ENCODE data around the gene PTGES2.
"Not testable (repeated sequence)": the region's sequence is repeated elsewhere in the genome, so short reads cannot be mapped to it uniquely, and the experiment has no call there.

PTGES2 gene

GRCh38 chr9:128144239-128145181 is 17.0 kb upstream of the PTGES2 start:
- no peaks in the 10 kb centered on the region for H3K9me3 ChIP-seq (ENCODE audit: control insufficient read depth, low read depth, low read length)
- H3K4me3 ChIP-seq (ENCODE audit: low read length) = no peak overlapping the region
- no peak overlapping the region for H3K27ac ChIP-seq (ENCODE audit: low read length)
- no peak overlapping the region for H3K9ac ChIP-seq (ENCODE audit: low read length)
- no peaks in the 10 kb centered on the region for H3K4me1 ChIP-seq (ENCODE audit: control insufficient read depth, low read depth, low read length)
- no peaks in the 10 kb centered on the region for H3K36me3 ChIP-seq (ENCODE audit: control insufficient read depth, low read depth, low read length)
- H3K27me3 ChIP-seq (ENCODE audit: control insufficient read depth, insufficient read depth, low read length) = no peaks in the 10 kb centered on the region

DNA sequence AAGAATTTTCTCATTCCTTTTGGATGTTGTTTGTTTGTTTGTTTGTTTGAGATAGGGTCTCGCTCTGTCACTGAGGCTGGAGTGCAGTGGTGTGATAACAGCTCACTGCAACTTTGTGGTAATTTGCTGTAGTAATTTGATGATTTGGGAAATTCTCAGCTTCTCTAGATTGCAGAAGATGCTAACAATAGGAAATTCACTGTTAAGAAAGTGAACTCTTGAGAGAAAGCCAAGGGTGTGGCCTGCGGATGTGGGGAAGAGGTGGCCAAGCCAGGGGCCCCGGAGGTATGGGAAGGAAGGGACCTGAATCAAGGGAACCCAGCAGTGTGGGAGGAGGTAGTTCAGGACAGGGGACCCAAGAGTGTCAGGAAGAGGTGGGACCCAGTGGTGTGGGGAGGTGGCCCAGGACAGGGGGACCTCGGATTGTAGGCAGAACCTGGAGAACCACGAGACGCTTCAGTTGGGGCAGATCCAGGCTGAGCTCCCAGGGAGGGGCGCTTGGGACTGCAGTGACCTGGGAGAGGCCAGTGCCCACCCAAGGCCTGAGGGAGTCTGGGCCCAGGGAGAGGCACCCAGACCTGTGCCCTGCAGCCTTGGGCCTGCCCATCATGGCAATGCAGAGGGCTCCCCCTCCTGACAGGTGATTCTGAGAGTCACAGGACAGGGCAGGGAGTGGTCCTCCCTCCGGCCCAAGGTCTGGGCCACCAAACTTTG is 16.2 kb upstream of the PTGES2 start:
- no peak overlapping the region for H3K27ac ChIP-seq (ENCODE audit: low read length)
- no peaks in the 10 kb centered on the region for H3K36me3 ChIP-seq (ENCODE audit: control insufficient read depth, low read depth, low read length)
- H3K9ac ChIP-seq (ENCODE audit: low read length) = no peak overlapping the region
- no peak overlapping the region for H3K4me3 ChIP-seq (ENCODE audit: low read length)
- H3K4me1 ChIP-seq (ENCODE audit: control insufficient read depth, low read depth, low read length) = no peaks in the 10 kb centered on the region
- no peaks in the 10 kb centered on the region for H3K9me3 ChIP-seq (ENCODE audit: control insufficient read depth, low read depth, low read length)
- H3K27me3 ChIP-seq (ENCODE audit: control insufficient read depth, insufficient read depth, low read length) = no peaks in the 10 kb centered on the region

- Histone ChIP-seq H3K27me3 (ENCODE audit: control insufficient read depth, insufficient read depth, low read length) (no peaks in the 10 kb centered on the region), H3K9me3 (ENCODE audit: control insufficient read depth, low read depth, low read length) (no peaks in the 10 kb centered on the region), H3K4me3 (ENCODE audit: low read length) (no peak overlapping the region), H3K36me3 (ENCODE audit: control insufficient read depth, low read depth, low read length) (no peaks in the 10 kb centered on the region), H3K27ac (ENCODE audit: low read length) (no peak overlapping the region), H3K9ac (ENCODE audit: low read length) (no peak overlapping the region), H3K4me1 (ENCODE audit: control insufficient read depth, low read depth, low read length) (no peaks in the 10 kb centered on the region)
Measured at GRCh38 chr9:128142596-128142995, 15.1 kb upstream of the PTGES2 start.

DNA sequence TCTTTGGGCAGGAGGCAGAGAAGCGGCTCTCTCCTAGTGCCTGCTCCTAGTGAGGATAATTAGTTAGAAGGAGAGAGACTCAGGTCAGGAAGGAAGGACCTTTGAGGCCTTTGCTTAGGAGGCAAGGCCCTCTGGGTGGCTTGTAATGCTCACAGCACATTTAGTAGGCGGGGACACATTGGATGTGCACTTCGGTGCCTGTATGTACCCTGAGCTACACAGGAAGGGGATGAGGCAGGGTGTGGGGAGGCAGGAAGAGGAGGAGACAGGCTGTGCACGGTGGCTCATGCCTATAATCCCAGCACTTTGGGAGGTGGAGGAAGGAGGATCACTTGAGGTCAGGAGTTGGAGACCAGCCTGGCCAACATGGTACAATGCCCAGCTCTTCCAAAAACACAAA is 14.5 kb upstream of the PTGES2 start:
- Histone ChIP-seq H3K4me3 (ENCODE audit: low read length) (no peak overlapping the region), H3K36me3 (ENCODE audit: control insufficient read depth, low read depth, low read length) (no peaks in the 10 kb centered on the region)

DNA sequence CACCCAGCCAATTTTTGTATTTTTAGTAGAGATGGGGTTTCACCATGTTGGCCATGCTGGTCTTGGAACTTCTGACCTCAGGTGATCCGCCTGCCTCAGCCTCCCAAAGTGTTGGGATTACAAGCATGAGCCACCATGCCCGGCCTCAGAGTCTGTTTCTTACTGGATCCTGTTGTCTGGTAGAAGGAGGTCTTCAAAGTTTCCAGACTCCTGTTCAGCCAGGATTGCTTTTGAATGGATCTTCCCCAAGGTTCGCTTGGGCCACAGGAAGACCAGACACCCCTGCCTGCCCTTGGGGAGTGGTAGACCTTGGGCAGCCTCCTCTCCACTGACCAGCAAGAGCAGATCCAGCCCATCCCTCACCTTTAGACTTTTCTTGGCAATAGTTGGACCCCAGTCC is 14.1 kb upstream of the PTGES2 start:
- H3K9ac ChIP-seq (ENCODE audit: low read length) = no peak overlapping the region

More for the DNA sequence above, 14.5 kb upstream of the PTGES2 start:
- Histone ChIP-seq H3K4me1 (ENCODE audit: control insufficient read depth, low read depth, low read length) (no peaks in the 10 kb centered on the region), H3K27me3 (ENCODE audit: control insufficient read depth, insufficient read depth, low read length) (no peaks in the 10 kb centered on the region), H3K9ac (ENCODE audit: low read length) (no peak overlapping the region), H3K9me3 (ENCODE audit: control insufficient read depth, low read depth, low read length) (no peaks in the 10 kb centered on the region), H3K27ac (ENCODE audit: low read length) (no peak overlapping the region)

DNA sequence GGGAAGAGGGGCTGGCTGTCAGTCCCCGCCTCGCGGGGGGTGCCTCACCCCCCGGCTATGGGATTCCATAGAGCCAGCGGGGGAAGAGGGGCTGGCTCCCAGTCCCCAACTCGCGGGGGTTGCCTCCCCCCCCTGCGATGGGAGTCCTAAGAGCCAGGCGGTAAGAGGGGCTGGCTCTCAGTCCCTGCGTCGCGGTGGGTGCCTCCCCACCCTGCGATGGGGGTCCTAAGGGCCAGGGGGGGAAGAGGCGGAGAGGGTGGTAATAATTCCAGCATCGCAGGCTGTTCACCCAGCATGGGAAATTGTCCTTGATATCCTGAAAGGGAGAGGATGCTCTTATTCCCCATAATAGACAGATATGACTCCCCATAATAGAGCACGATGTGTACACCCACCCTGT is 12.1 kb upstream of the PTGES2 start:
- H3K27me3 ChIP-seq (ENCODE audit: control insufficient read depth, insufficient read depth, low read length) = no peaks in the 10 kb centered on the region
- no peaks in the 10 kb centered on the region for H3K9me3 ChIP-seq (ENCODE audit: control insufficient read depth, low read depth, low read length)
- H3K9ac ChIP-seq (ENCODE audit: low read length) = no peak overlapping the region
- H3K27ac ChIP-seq (ENCODE audit: low read length) = no peak overlapping the region
- H3K4me3 ChIP-seq (ENCODE audit: low read length) = no peak overlapping the region
- H3K36me3 ChIP-seq (ENCODE audit: control insufficient read depth, low read depth, low read length) = no peaks in the 10 kb centered on the region
- H3K4me1 ChIP-seq (ENCODE audit: control insufficient read depth, low read depth, low read length) = no peaks in the 10 kb centered on the region

More for the DNA sequence above, 14.1 kb upstream of the PTGES2 start:
- H3K36me3 ChIP-seq (ENCODE audit: control insufficient read depth, low read depth, low read length) = no peaks in the 10 kb centered on the region
- H3K27ac ChIP-seq (ENCODE audit: low read length) = no peak overlapping the region
- H3K9me3 ChIP-seq (ENCODE audit: control insufficient read depth, low read depth, low read length) = no peaks in the 10 kb centered on the region
- H3K4me3 ChIP-seq (ENCODE audit: low read length) = no peak overlapping the region
- H3K27me3 ChIP-seq (ENCODE audit: control insufficient read depth, insufficient read depth, low read length) = no peaks in the 10 kb centered on the region
- no peaks in the 10 kb centered on the region for H3K4me1 ChIP-seq (ENCODE audit: control insufficient read depth, low read depth, low read length)

- H3K9ac ChIP-seq (ENCODE audit: low read length) = no peak overlapping the region
- no peaks in the 10 kb centered on the region for H3K36me3 ChIP-seq (ENCODE audit: control insufficient read depth, low read depth, low read length)
- no peaks in the 10 kb centered on the region for H3K9me3 ChIP-seq (ENCODE audit: control insufficient read depth, low read depth, low read length)
- H3K27ac ChIP-seq (ENCODE audit: low read length) = no peak overlapping the region
- H3K4me3 ChIP-seq (ENCODE audit: low read length) = no peak overlapping the region
- no peaks in the 10 kb centered on the region for H3K4me1 ChIP-seq (ENCODE audit: control insufficient read depth, low read depth, low read length)
- no peaks in the 10 kb centered on the region for H3K27me3 ChIP-seq (ENCODE audit: control insufficient read depth, insufficient read depth, low read length)
Measured at GRCh38 chr9:128138001-128138400, 10.5 kb upstream of the PTGES2 start.

- Histone ChIP-seq H3K9ac (ENCODE audit: low read length) (no peak overlapping the region), H3K9me3 (ENCODE audit: control insufficient read depth, low read depth, low read length) (no peaks in the 10 kb centered on the region), H3K36me3 (ENCODE audit: control insufficient read depth, low read depth, low read length) (no peaks in the 10 kb centered on the region), H3K4me3 (ENCODE audit: low read length) (no peak overlapping the region), H3K4me1 (ENCODE audit: control insufficient read depth, low read depth, low read length) (no peaks in the 10 kb centered on the region), H3K27ac (ENCODE audit: low read length) (no peak overlapping the region), H3K27me3 (ENCODE audit: control insufficient read depth, insufficient read depth, low read length) (no peaks in the 10 kb centered on the region)
Measured at GRCh38 chr9:128136816-128137793, 9.6 kb upstream of the PTGES2 start.

DNA sequence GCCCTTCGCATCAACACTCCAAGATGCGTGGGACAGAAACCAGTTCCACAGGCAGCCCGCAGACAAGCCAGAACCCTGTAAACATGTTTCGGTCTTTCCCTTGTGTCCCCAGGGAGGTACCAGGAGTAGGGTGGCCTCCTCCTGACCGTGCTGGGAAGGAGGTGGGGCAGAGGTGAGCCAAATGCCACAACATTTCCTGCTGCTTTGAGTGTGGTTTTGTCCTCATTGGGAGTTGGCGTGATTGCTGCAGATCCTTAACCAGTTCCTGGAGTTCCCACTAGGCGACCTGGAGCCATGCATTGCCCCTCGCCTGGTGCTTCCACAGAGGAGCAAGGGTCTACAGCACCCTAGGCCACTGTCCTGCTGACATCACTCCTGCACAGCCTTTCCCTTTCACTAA is 8.0 kb upstream of the PTGES2 start:
- H3K4me1 ChIP-seq (ENCODE audit: control insufficient read depth, low read depth, low read length); H3K4me3 ChIP-seq (ENCODE audit: low read length); H3K9ac ChIP-seq (ENCODE audit: low read length); H3K9me3 ChIP-seq (ENCODE audit: control insufficient read depth, low read depth, low read length); H3K36me3 ChIP-seq (ENCODE audit: control insufficient read depth, low read depth, low read length); H3K27me3 ChIP-seq (ENCODE audit: control insufficient read depth, insufficient read depth, low read length); H3K27ac ChIP-seq (ENCODE audit: low read length): not testable (repeated sequence)

DNA sequence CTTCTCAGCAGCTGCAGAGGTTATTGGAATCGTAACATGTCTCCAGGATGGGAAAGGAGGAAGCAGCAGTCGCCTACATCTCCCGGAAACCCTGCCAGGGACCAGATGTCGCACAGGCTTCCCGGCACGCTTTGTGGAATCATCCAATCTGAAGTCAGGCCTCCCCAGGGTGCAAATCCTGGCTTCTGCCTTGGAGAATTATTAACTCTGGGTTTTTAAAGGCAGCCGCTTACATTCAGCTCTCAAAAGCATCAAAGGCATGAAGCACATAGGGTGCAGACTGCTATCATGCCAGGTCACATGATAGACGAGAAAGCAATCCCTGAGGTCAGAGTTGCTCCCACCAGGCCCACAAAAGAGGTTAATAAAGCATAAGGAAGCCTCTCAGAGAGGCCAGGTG is 4.6 kb upstream of the PTGES2 start:
- H3K4me1 ChIP-seq (ENCODE audit: control insufficient read depth, low read depth, low read length); H3K27ac ChIP-seq (ENCODE audit: low read length); H3K9me3 ChIP-seq (ENCODE audit: control insufficient read depth, low read depth, low read length); H3K36me3 ChIP-seq (ENCODE audit: control insufficient read depth, low read depth, low read length); H3K4me3 ChIP-seq (ENCODE audit: low read length); H3K27me3 ChIP-seq (ENCODE audit: control insufficient read depth, insufficient read depth, low read length); H3K9ac ChIP-seq (ENCODE audit: low read length): not testable (repeated sequence)

DNA sequence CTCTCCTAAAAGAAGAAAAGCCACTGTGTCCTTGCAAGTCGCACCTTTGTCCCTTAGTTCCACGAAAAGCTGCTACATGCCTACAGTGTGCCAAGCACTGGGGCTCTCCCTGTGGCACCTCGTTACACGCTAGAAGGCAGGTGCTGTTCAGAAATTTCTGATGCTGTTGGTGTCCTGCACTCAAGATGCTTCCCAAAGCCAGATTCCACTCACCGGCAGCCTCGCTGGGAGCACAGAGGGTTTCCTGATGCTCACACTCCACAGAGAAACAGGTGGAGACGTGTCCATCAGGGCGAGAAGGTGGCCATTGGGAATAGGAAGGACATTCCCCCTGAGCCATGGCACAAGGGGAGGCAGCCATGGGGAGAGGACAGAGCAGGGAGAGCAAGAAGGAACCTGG is 3.8 kb upstream of the PTGES2 start:
- not testable (repeated sequence) for H3K4me3 ChIP-seq (ENCODE audit: low read length); H3K27ac ChIP-seq (ENCODE audit: low read length); H3K9me3 ChIP-seq (ENCODE audit: control insufficient read depth, low read depth, low read length); H3K27me3 ChIP-seq (ENCODE audit: control insufficient read depth, insufficient read depth, low read length); H3K4me1 ChIP-seq (ENCODE audit: control insufficient read depth, low read depth, low read length); H3K36me3 ChIP-seq (ENCODE audit: control insufficient read depth, low read depth, low read length); H3K9ac ChIP-seq (ENCODE audit: low read length)

Data from iPS-18a (cell line).